Type B pancreatic cell (in vitro differentiated cells): ENCODE results near the gene COX4I2. TPM values are rescaled to one million over a fixed set of nuclear protein-coding genes. Genes with fewer than 3 reads are reported as not detected.

Source experiments
- DNase-seq: peaks from one replicate; pipeline ENCODE4 v3.0.0; 2021; ENCODE audit warnings: mixed read lengths; ENCODE audit not compliant: unreplicated experiment; ENCODE audit errors: extremely low spot score
- H3K27ac Mint-ChIP-seq: 2 replicates; pipeline ENCODE4 v1.8.0; 2021; ENCODE audit warnings: mild to moderate bottlenecking, mixed read lengths
- H3K27me3 Mint-ChIP-seq: 2 replicates; pipeline ENCODE4 v1.8.0; 2021; ENCODE audit warnings: mixed read lengths
- H3K36me3 Mint-ChIP-seq: 2 replicates; pipeline ENCODE4 v1.8.0; 2021; ENCODE audit warnings: mixed read lengths
- H3K4me1 Mint-ChIP-seq: one replicate; pipeline ENCODE4 v1.8.0; 2021; ENCODE audit warnings: mixed read lengths; ENCODE audit not compliant: unreplicated experiment
- H3K4me3 Mint-ChIP-seq: 2 replicates; pipeline ENCODE4 v1.8.0; 2021; ENCODE audit warnings: mild to moderate bottlenecking, mixed read lengths
- H3K9me3 Mint-ChIP-seq: 2 replicates; pipeline ENCODE4 v1.8.0; 2021; ENCODE audit warnings: mixed read lengths
- CTCF ChIP-seq: fragments of 200-600 bp; sonication (generic); conservative IDR thresholded peaks from 2 replicates; pipeline ENCODE4 v1.5.0; 2021; ENCODE audit warnings: antibody characterized with exemption, mild to moderate bottlenecking
- total RNA-seq: library from RNA; stranded (reverse); gene quantifications from 2 replicates; pipeline ENCODE4 v1.2.1, GENCODE V29; 2021; ENCODE audit warnings: low replicate concordance

The COX4I2 gene
- total RNA-seq, 1 donor from 2014 or later: not detected

GRCh38 chr20:31677553-31678260 is 40.0 kb downstream of the COX4I2 start:
- H3K4me1 Mint-ChIP-seq: peaks cover 58% of the 10 kb centered on the region
- peak overlapping the region; percentile 61 for H3K27ac Mint-ChIP-seq
- peaks cover 27% of the 10 kb centered on the region for H3K36me3 Mint-ChIP-seq
- TF ChIP-seq CTCF: no peak
- H3K9me3 Mint-ChIP-seq: no peaks in the 10 kb centered on the region
- peak overlapping the region; percentile 23 for H3K4me3 Mint-ChIP-seq
- no peaks in the 10 kb centered on the region for H3K27me3 Mint-ChIP-seq
- DNase-seq: no peak

- peak overlapping the region; percentile 61 for H3K27ac Mint-ChIP-seq
- TF ChIP-seq CTCF: no peak
- peaks cover 64% of the 10 kb centered on the region for H3K4me1 Mint-ChIP-seq
Measured at GRCh38 chr20:31678389-31679356, 41.0 kb downstream of the COX4I2 start.

GRCh38 chr20:31679357-31680285 is 41.9 kb downstream of the COX4I2 start:
- Mint-ChIP-seq H3K27me3 (no peaks in the 10 kb centered on the region), H3K27ac (peak overlapping the region; percentile 61), H3K4me1 (peaks cover 70% of the 10 kb centered on the region), H3K9me3 (no peaks in the 10 kb centered on the region), H3K36me3 (peaks cover 35% of the 10 kb centered on the region), H3K4me3 (peak overlapping the region; percentile 40)
- DNase-seq: no peak
- no peak for TF ChIP-seq CTCF

More at GRCh38 chr20:31678389-31679356, 41.0 kb downstream of the COX4I2 start:
- Mint-ChIP-seq H3K9me3 (no peaks in the 10 kb centered on the region), H3K27me3 (no peaks in the 10 kb centered on the region), H3K36me3 (peaks cover 32% of the 10 kb centered on the region), H3K4me3 (peak overlapping the region; percentile 40)
- DNase-seq: no peak

GRCh38 chr20:31680286-31681127 is 42.8 kb downstream of the COX4I2 start:
- Mint-ChIP-seq H3K4me3 (peak overlapping the region; percentile 3), H3K4me1 (peaks cover 66% of the 10 kb centered on the region), H3K27me3 (no peaks in the 10 kb centered on the region), H3K36me3 (peaks cover 32% of the 10 kb centered on the region), H3K27ac (peak overlapping the region; percentile 61), H3K9me3 (no peaks in the 10 kb centered on the region)
- no peak for DNase-seq
- no peak for TF ChIP-seq CTCF
